Measurements from ENCODE around the gene MIS18A.

MIS18A gene

GRCh38 chr21:32249511-32250280, 29.2 kb downstream of the MIS18A start:
- Histone ChIP-seq H3K4me3 (ENCODE audit: low read length) (no peak overlapping the region), H3K27me3 (ENCODE audit: control insufficient read depth, insufficient read depth, low read length) (no peaks in the 10 kb centered on the region)

GRCh38 chr21:32248571-32249461, 30.0 kb downstream of the MIS18A start:
- Histone ChIP-seq H3K4me1 (ENCODE audit: control insufficient read depth, low read depth, low read length) (no peaks in the 10 kb centered on the region), H3K9me3 (ENCODE audit: control insufficient read depth, low read depth, low read length) (no peaks in the 10 kb centered on the region), H3K27ac (ENCODE audit: low read length) (no peak overlapping the region), H3K36me3 (ENCODE audit: control insufficient read depth, low read depth, low read length) (no peaks in the 10 kb centered on the region), H3K27me3 (ENCODE audit: control insufficient read depth, insufficient read depth, low read length) (no peaks in the 10 kb centered on the region), H3K4me3 (ENCODE audit: low read length) (no peak overlapping the region), H3K9ac (ENCODE audit: low read length) (no peak overlapping the region)

More at GRCh38 chr21:32249511-32250280, 29.2 kb downstream of the MIS18A start:
- no peaks in the 10 kb centered on the region for H3K36me3 ChIP-seq (ENCODE audit: control insufficient read depth, low read depth, low read length)
- no peaks in the 10 kb centered on the region for H3K4me1 ChIP-seq (ENCODE audit: control insufficient read depth, low read depth, low read length)
- H3K9ac ChIP-seq (ENCODE audit: low read length): no peak overlapping the region
- no peaks in the 10 kb centered on the region for H3K9me3 ChIP-seq (ENCODE audit: control insufficient read depth, low read depth, low read length)
- no peak overlapping the region for H3K27ac ChIP-seq (ENCODE audit: low read length)

GRCh38 chr21:32246571-32247140, 32.2 kb downstream of the MIS18A start:
- H3K9me3 ChIP-seq (ENCODE audit: control insufficient read depth, low read depth, low read length): no peaks in the 10 kb centered on the region
- H3K4me1 ChIP-seq (ENCODE audit: control insufficient read depth, low read depth, low read length): no peaks in the 10 kb centered on the region
- no peak overlapping the region for H3K4me3 ChIP-seq (ENCODE audit: low read length)
- no peaks in the 10 kb centered on the region for H3K36me3 ChIP-seq (ENCODE audit: control insufficient read depth, low read depth, low read length)
- H3K9ac ChIP-seq (ENCODE audit: low read length): no peak overlapping the region
- H3K27me3 ChIP-seq (ENCODE audit: control insufficient read depth, insufficient read depth, low read length): no peaks in the 10 kb centered on the region
- no peak overlapping the region for H3K27ac ChIP-seq (ENCODE audit: low read length)

- Histone ChIP-seq H3K9ac (ENCODE audit: low read length) (no peak overlapping the region), H3K9me3 (ENCODE audit: control insufficient read depth, low read depth, low read length) (no peaks in the 10 kb centered on the region), H3K36me3 (ENCODE audit: control insufficient read depth, low read depth, low read length) (no peaks in the 10 kb centered on the region), H3K4me1 (ENCODE audit: control insufficient read depth, low read depth, low read length) (no peaks in the 10 kb centered on the region), H3K27ac (ENCODE audit: low read length) (no peak overlapping the region), H3K27me3 (ENCODE audit: control insufficient read depth, insufficient read depth, low read length) (no peaks in the 10 kb centered on the region), H3K4me3 (ENCODE audit: low read length) (no peak overlapping the region)
Measured at GRCh38 chr21:32245971-32246370, 32.9 kb downstream of the MIS18A start.

GRCh38 chr21:32240851-32241687, 37.8 kb downstream of the MIS18A start:
- Histone ChIP-seq H3K9me3 (ENCODE audit: control insufficient read depth, low read depth, low read length) (no peaks in the 10 kb centered on the region), H3K4me3 (ENCODE audit: low read length) (no peak overlapping the region), H3K27me3 (ENCODE audit: control insufficient read depth, insufficient read depth, low read length) (no peaks in the 10 kb centered on the region), H3K4me1 (ENCODE audit: control insufficient read depth, low read depth, low read length) (peaks cover 10% of the 10 kb centered on the region), H3K36me3 (ENCODE audit: control insufficient read depth, low read depth, low read length) (no peaks in the 10 kb centered on the region), H3K27ac (ENCODE audit: low read length) (no peak overlapping the region), H3K9ac (ENCODE audit: low read length) (no peak overlapping the region)

GRCh38 chr21:32239551-32239950, 39.3 kb downstream of the MIS18A start:
- Histone ChIP-seq H3K4me3 (ENCODE audit: low read length) (no peak overlapping the region), H3K4me1 (ENCODE audit: control insufficient read depth, low read depth, low read length) (peaks cover 10% of the 10 kb centered on the region), H3K27me3 (ENCODE audit: control insufficient read depth, insufficient read depth, low read length) (no peaks in the 10 kb centered on the region), H3K27ac (ENCODE audit: low read length) (no peak overlapping the region), H3K9ac (ENCODE audit: low read length) (no peak overlapping the region), H3K36me3 (ENCODE audit: control insufficient read depth, low read depth, low read length) (no peaks in the 10 kb centered on the region), H3K9me3 (ENCODE audit: control insufficient read depth, low read depth, low read length) (no peaks in the 10 kb centered on the region)

- Histone ChIP-seq H3K4me3 (ENCODE audit: low read length) (no peak overlapping the region), H3K9ac (ENCODE audit: low read length) (no peak overlapping the region), H3K4me1 (ENCODE audit: control insufficient read depth, low read depth, low read length) (peaks cover 12% of the 10 kb centered on the region), H3K27me3 (ENCODE audit: control insufficient read depth, insufficient read depth, low read length) (no peaks in the 10 kb centered on the region), H3K9me3 (ENCODE audit: control insufficient read depth, low read depth, low read length) (no peaks in the 10 kb centered on the region), H3K27ac (ENCODE audit: low read length) (no peak overlapping the region), H3K36me3 (ENCODE audit: control insufficient read depth, low read depth, low read length) (no peaks in the 10 kb centered on the region)
Measured at GRCh38 chr21:32238063-32238462, 40.8 kb downstream of the MIS18A start.

- Histone ChIP-seq H3K36me3 (ENCODE audit: control insufficient read depth, low read depth, low read length) (no peaks in the 10 kb centered on the region), H3K4me1 (ENCODE audit: control insufficient read depth, low read depth, low read length) (peaks cover 15% of the 10 kb centered on the region), H3K9ac (ENCODE audit: low read length) (no peak overlapping the region), H3K9me3 (ENCODE audit: control insufficient read depth, low read depth, low read length) (no peaks in the 10 kb centered on the region), H3K4me3 (ENCODE audit: low read length) (no peak overlapping the region), H3K27ac (ENCODE audit: low read length) (no peak overlapping the region), H3K27me3 (ENCODE audit: control insufficient read depth, insufficient read depth, low read length) (no peaks in the 10 kb centered on the region)
Measured at GRCh38 chr21:32237021-32237420, 41.8 kb downstream of the MIS18A start.

- Histone ChIP-seq H3K4me1 (ENCODE audit: control insufficient read depth, low read depth, low read length) (peaks cover 5% of the 10 kb centered on the region), H3K9ac (ENCODE audit: low read length) (no peak overlapping the region), H3K27me3 (ENCODE audit: control insufficient read depth, insufficient read depth, low read length) (no peaks in the 10 kb centered on the region), H3K27ac (ENCODE audit: low read length) (no peak overlapping the region), H3K9me3 (ENCODE audit: control insufficient read depth, low read depth, low read length) (no peaks in the 10 kb centered on the region), H3K4me3 (ENCODE audit: low read length) (no peak overlapping the region), H3K36me3 (ENCODE audit: control insufficient read depth, low read depth, low read length) (no peaks in the 10 kb centered on the region)
Measured at GRCh38 chr21:32233722-32234301, 45.0 kb downstream of the MIS18A start.

GRCh38 chr21:32233055-32233546, 45.7 kb downstream of the MIS18A start:
- Histone ChIP-seq H3K4me1 (ENCODE audit: control insufficient read depth, low read depth, low read length) (peaks cover 5% of the 10 kb centered on the region), H3K36me3 (ENCODE audit: control insufficient read depth, low read depth, low read length) (no peaks in the 10 kb centered on the region)

More at GRCh38 chr21:32233055-32233546, 45.7 kb downstream of the MIS18A start:
- Histone ChIP-seq H3K27me3 (ENCODE audit: control insufficient read depth, insufficient read depth, low read length) (no peaks in the 10 kb centered on the region), H3K9me3 (ENCODE audit: control insufficient read depth, low read depth, low read length) (no peaks in the 10 kb centered on the region), H3K4me3 (ENCODE audit: low read length) (no peak overlapping the region), H3K27ac (ENCODE audit: low read length) (no peak overlapping the region), H3K9ac (ENCODE audit: low read length) (no peak overlapping the region)

Data from iPS-18a (cell line).